IMR-90 (cell line): ENCODE results near the gene ZNF786.

Source experiments
- CTCF ChIP-seq: conservative IDR thresholded peaks from 2 replicates; pipeline ENCODE4 v1.5.1; 2012; ENCODE audit warnings: mild to moderate bottlenecking, low read depth, low read length, improper control_type of control experiment
- POLR2A ChIP-seq: IDR thresholded peaks from 2 replicates; pipeline ENCODE4 v1.6.1; 2012; ENCODE audit warnings: mild to moderate bottlenecking, low read depth, low read length
- RAD21 ChIP-seq: IDR thresholded peaks from 2 replicates; pipeline ENCODE4 v1.6.1; 2012; ENCODE audit warnings: low read length, improper control_type of control experiment

- TF ChIP-seq RAD21 (peak; percentile 82), POLR2A (peak; percentile 50; the same call in 1 of the 2 replicates), CTCF (peak; percentile 97)
Observed at GRCh38 chr7:149090397-149091195, at the start of gene ZNF786.
